Suprapubic skin (tissue), 3 donors: Measurements from ENCODE around the gene TUBA4B.

Source experiments
- EP300 ChIP-seq: sonication (generic); formaldehyde crosslinking; IDR thresholded peaks from one replicate; pipeline ENCODE4 v1.6.1; 2017; ENCODE audit warnings: antibody characterized with exemption
- TF ChIP-seq, protein P1 (sequence below), 2 donors: fragments of 200-600 bp in 1 of 2; fragments of 450-650 bp in 1 of 2; sonication (generic) in 1 of 2; IDR thresholded peaks; one replicate each; pipeline ENCODE4 v1.5.1; 2016 to 2019; ENCODE audit warnings: antibody characterized with exemption in 2 of 2, mild to moderate bottlenecking in 1 of 2, moderate library complexity in 1 of 2

DNA sequence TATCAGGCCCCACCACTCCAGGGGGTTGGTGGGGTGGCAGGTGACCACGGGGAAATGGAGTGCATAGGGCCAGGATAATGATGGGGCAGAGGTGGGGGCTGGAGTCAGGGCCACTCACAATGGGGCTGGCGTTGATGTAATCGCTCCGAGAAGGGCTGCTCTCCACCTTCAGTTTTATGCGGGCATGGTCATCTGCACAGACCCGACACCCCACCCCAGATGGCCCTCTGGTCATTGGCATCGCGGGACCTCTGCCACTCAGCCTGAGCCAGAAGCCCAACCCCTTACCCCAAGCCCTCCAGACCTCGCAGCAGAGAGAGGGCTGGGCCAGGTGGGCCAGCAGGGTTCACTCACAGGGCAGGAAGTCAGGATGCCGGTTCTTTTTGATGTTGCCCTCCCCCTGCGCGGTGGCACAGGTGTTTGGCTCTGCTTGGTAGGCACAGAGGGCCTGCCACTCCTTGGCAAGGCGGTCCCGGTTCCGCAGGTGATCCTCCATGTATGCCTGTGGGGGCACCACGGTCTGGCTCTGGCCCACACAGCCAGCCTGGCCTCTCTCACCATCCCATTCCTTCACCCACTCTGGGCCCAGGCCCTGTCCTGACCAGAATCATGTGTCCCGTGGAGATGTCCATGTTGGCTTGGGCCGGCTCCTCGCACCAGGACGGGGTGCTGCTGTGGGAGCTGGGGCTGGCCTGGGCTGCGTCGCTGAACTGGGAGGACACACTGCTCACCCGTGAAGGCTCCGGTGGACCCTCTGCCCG is 43.8 kb downstream of the TUBA4B start:
- TF ChIP-seq, protein P1, sequence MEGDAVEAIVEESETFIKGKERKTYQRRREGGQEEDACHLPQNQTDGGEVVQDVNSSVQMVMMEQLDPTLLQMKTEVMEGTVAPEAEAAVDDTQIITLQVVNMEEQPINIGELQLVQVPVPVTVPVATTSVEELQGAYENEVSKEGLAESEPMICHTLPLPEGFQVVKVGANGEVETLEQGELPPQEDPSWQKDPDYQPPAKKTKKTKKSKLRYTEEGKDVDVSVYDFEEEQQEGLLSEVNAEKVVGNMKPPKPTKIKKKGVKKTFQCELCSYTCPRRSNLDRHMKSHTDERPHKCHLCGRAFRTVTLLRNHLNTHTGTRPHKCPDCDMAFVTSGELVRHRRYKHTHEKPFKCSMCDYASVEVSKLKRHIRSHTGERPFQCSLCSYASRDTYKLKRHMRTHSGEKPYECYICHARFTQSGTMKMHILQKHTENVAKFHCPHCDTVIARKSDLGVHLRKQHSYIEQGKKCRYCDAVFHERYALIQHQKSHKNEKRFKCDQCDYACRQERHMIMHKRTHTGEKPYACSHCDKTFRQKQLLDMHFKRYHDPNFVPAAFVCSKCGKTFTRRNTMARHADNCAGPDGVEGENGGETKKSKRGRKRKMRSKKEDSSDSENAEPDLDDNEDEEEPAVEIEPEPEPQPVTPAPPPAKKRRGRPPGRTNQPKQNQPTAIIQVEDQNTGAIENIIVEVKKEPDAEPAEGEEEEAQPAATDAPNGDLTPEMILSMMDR (IDR thresholded peaks at IDR 0.05) = no peak
- no peak for TF ChIP-seq EP300
